Skeletal muscle satellite cell (primary cell): ENCODE results near the gene FAM162B. TPM values are rescaled to one million over a fixed set of nuclear protein-coding genes. Genes with fewer than 3 reads are reported as not detected.

Experiments
- H3K27me3 ChIP-seq: 2 replicates; pipeline ENCODE4 v1.7.0; 2013; ENCODE audit warnings: low read length; ENCODE audit not compliant: control insufficient read depth, insufficient read depth
- H3K36me3 ChIP-seq: 2 replicates; pipeline ENCODE4 v1.7.0; 2013; ENCODE audit warnings: mild to moderate bottlenecking, control low read depth, low read length; ENCODE audit not compliant: insufficient read depth
- H3K4me1 ChIP-seq: 2 replicates; pipeline ENCODE4 v1.7.0; 2013; ENCODE audit warnings: low read length; ENCODE audit not compliant: control insufficient read depth, insufficient read depth
- H3K4me2 ChIP-seq: 2 replicates; pipeline ENCODE4 v1.7.0; 2013; ENCODE audit warnings: mild to moderate bottlenecking, low read length
- H3K4me3 ChIP-seq: 2 replicates; pipeline ENCODE4 v1.7.0; 2013; ENCODE audit warnings: low read length
- H3K9ac ChIP-seq: 2 replicates; pipeline ENCODE4 v1.7.0; 2013; ENCODE audit warnings: mild to moderate bottlenecking, low read depth, low read length, moderate library complexity
- H3K9me3 ChIP-seq: replicated peaks from 2 replicates; pipeline ENCODE4 v1.7.0; 2013; ENCODE audit warnings: mild to moderate bottlenecking, control low read depth, low read length
- total RNA-seq: library from RNA; depleted of rRNA; stranded (reverse); fragments of >200 nt; gene quantifications from 2 replicates; pipeline ENCODE4 v1.2.3, GENCODE V29; 2012; rRNA removed

The FAM162B gene
- total RNA-seq, result 7.6 and 10.0 TPM in 2 replicates

- Histone ChIP-seq H3K9me3 (no peaks in the 10 kb centered on the region), H3K4me2 (peak within 1 kb of the TSS; percentile 95), H3K9ac (peak within 1 kb of the TSS; percentile 34), H3K4me1 (peaks cover 16% of the 10 kb centered on the region), H3K4me3 (peak within 1 kb of the TSS; percentile 79), H3K27me3 (peaks cover 16% of the 10 kb centered on the region), H3K36me3 (no peaks in the 10 kb centered on the region)
Measured at GRCh38 chr6:116764961-116765841, at the start of gene FAM162B. FAM162B (minus strand) TSS chr6:116765719; CDS start chr6:116765576, 143 bp downstream.

GRCh38 chr6:116812051-116812650, 46.6 kb upstream of the FAM162B start:
- H3K27me3 ChIP-seq, result no peaks in the 10 kb centered on the region
- no peak overlapping the region for H3K4me3 ChIP-seq
- H3K36me3 ChIP-seq, result no peaks in the 10 kb centered on the region
- H3K9ac ChIP-seq, result no peak overlapping the region
- no peaks in the 10 kb centered on the region for H3K9me3 ChIP-seq
- H3K4me1 ChIP-seq, result no peaks in the 10 kb centered on the region
- H3K4me2 ChIP-seq, result no peak overlapping the region

- no peak overlapping the region for H3K4me3 ChIP-seq
- H3K9ac ChIP-seq, result no peak overlapping the region
- no peaks in the 10 kb centered on the region for H3K4me1 ChIP-seq
- no peak overlapping the region for H3K4me2 ChIP-seq
- H3K36me3 ChIP-seq, result no peaks in the 10 kb centered on the region
- peaks cover 6% of the 10 kb centered on the region for H3K27me3 ChIP-seq
- H3K9me3 ChIP-seq, result no peaks in the 10 kb centered on the region
Measured at GRCh38 chr6:116801971-116802370, 36.5 kb upstream of the FAM162B start.

GRCh38 chr6:116799945-116800344, 34.4 kb upstream of the FAM162B start:
- H3K9me3 ChIP-seq, result no peaks in the 10 kb centered on the region
- no peak overlapping the region for H3K9ac ChIP-seq
- no peak overlapping the region for H3K4me3 ChIP-seq
- no peak overlapping the region for H3K4me2 ChIP-seq
- H3K36me3 ChIP-seq, result no peaks in the 10 kb centered on the region
- H3K27me3 ChIP-seq, result peaks cover 6% of the 10 kb centered on the region
- H3K4me1 ChIP-seq, result no peaks in the 10 kb centered on the region

- Histone ChIP-seq H3K9ac (no peak overlapping the region), H3K4me1 (no peaks in the 10 kb centered on the region), H3K27me3 (peaks cover 4% of the 10 kb centered on the region), H3K9me3 (no peaks in the 10 kb centered on the region), H3K36me3 (no peaks in the 10 kb centered on the region), H3K4me3 (no peak overlapping the region), H3K4me2 (no peak overlapping the region)
Measured at GRCh38 chr6:116797585-116797984, 32.1 kb upstream of the FAM162B start.

GRCh38 chr6:116793224-116793623, 27.7 kb upstream of the FAM162B start:
- H3K36me3 ChIP-seq, result no peaks in the 10 kb centered on the region
- no peak overlapping the region for H3K4me2 ChIP-seq
- H3K9ac ChIP-seq, result no peak overlapping the region
- no peak overlapping the region for H3K4me3 ChIP-seq
- peaks cover 4% of the 10 kb centered on the region for H3K27me3 ChIP-seq
- H3K9me3 ChIP-seq, result no peaks in the 10 kb centered on the region
- no peaks in the 10 kb centered on the region for H3K4me1 ChIP-seq

GRCh38 chr6:116783852-116784251, 18.3 kb upstream of the FAM162B start:
- no peak overlapping the region for H3K4me2 ChIP-seq
- no peak overlapping the region for H3K9ac ChIP-seq
- H3K9me3 ChIP-seq, result no peaks in the 10 kb centered on the region
- no peaks in the 10 kb centered on the region for H3K4me1 ChIP-seq
- no peaks in the 10 kb centered on the region for H3K36me3 ChIP-seq
- no peak overlapping the region for H3K4me3 ChIP-seq
- H3K27me3 ChIP-seq, result no peaks in the 10 kb centered on the region

GRCh38 chr6:116779573-116780164, 14.2 kb upstream of the FAM162B start:
- Histone ChIP-seq H3K4me1 (no peaks in the 10 kb centered on the region), H3K9me3 (no peaks in the 10 kb centered on the region), H3K36me3 (no peaks in the 10 kb centered on the region), H3K9ac (peak overlapping the region; percentile 44), H3K4me2 (peak overlapping the region; percentile 59), H3K4me3 (no peak overlapping the region), H3K27me3 (no peaks in the 10 kb centered on the region)

- Histone ChIP-seq H3K4me1 (peaks cover 15% of the 10 kb centered on the region), H3K9me3 (no peaks in the 10 kb centered on the region), H3K4me3 (no peak overlapping the region), H3K36me3 (no peaks in the 10 kb centered on the region), H3K9ac (no peak overlapping the region), H3K4me2 (peak overlapping the region; percentile 44), H3K27me3 (no peaks in the 10 kb centered on the region)
Measured at GRCh38 chr6:116773886-116774285, 8.4 kb upstream of the FAM162B start.

GRCh38 chr6:116772450-116772849, 6.9 kb upstream of the FAM162B start:
- Histone ChIP-seq H3K4me3 (no peak overlapping the region), H3K4me1 (peaks cover 15% of the 10 kb centered on the region), H3K4me2 (no peak overlapping the region), H3K9ac (no peak overlapping the region), H3K27me3 (no peaks in the 10 kb centered on the region), H3K36me3 (no peaks in the 10 kb centered on the region), H3K9me3 (no peaks in the 10 kb centered on the region)

- Histone ChIP-seq H3K27me3 (peaks cover 16% of the 10 kb centered on the region), H3K9ac (no peak overlapping the region), H3K4me3 (no peak overlapping the region), H3K36me3 (no peaks in the 10 kb centered on the region), H3K4me2 (no peak overlapping the region), H3K4me1 (peaks cover 16% of the 10 kb centered on the region), H3K9me3 (no peaks in the 10 kb centered on the region)
Measured at GRCh38 chr6:116767715-116768114, 2.2 kb upstream of the FAM162B start.
